Activated T-helper 2 cell treated with anti-CD3 and anti-CD28 coated beads, Interferon-gamma antibody, Interleukin-2, Interleukin-4, amounts not matched to agents 10 μg/mL and 5 μg/mL and 100 μg/mL, durations not matched to agents 14 hours and 24 hours and 36 hours (primary cell): Measurements from ENCODE around the gene ZBTB24. TPM values are rescaled to one million over a fixed set of nuclear protein-coding genes. Genes with fewer than 3 reads are reported as not detected.
"Not testable (repeated sequence)": the region's sequence is repeated elsewhere in the genome, so short reads cannot be mapped to it uniquely, and the experiment has no call there.

ENCODE experiments used
- DNase-seq: peaks from one replicate; pipeline ENCODE4 v3.0.0; 2021; ENCODE audit warnings: low spot score
- H3K27ac Mint-ChIP-seq: one replicate; pipeline ENCODE4 v1.8.0; 2021; ENCODE audit warnings: mixed read lengths
- H3K27me3 Mint-ChIP-seq: one replicate; pipeline ENCODE4 v1.8.0; 2021; ENCODE audit warnings: low read depth, mixed read lengths
- H3K36me3 Mint-ChIP-seq: one replicate; pipeline ENCODE4 v1.8.0; 2021; ENCODE audit warnings: low read depth, mixed read lengths
- H3K4me1 Mint-ChIP-seq: one replicate; pipeline ENCODE4 v1.8.0; 2021; ENCODE audit warnings: low read depth, mixed read lengths
- H3K4me3 Mint-ChIP-seq: one replicate; pipeline ENCODE4 v1.8.0; 2021; ENCODE audit warnings: low read depth, mild to moderate bottlenecking, moderate library complexity, mixed read lengths
- H3K9me3 Mint-ChIP-seq: one replicate; pipeline ENCODE4 v1.8.0; 2021; ENCODE audit warnings: mixed read lengths
- intact Hi-C: fragments of 100-400 bp; cut with micrococcal nuclease; formaldehyde crosslinking; loops from one replicate; pipeline ENCODE4 v1.15.1; 2023
- total RNA-seq: library from RNA; stranded (reverse); gene quantifications from 2 replicates; pipeline ENCODE4 v1.2.3, GENCODE V29; 2022

Gene ZBTB24
- total RNA-seq: 17.7 and 18.8 TPM in 2 replicates

DNA sequence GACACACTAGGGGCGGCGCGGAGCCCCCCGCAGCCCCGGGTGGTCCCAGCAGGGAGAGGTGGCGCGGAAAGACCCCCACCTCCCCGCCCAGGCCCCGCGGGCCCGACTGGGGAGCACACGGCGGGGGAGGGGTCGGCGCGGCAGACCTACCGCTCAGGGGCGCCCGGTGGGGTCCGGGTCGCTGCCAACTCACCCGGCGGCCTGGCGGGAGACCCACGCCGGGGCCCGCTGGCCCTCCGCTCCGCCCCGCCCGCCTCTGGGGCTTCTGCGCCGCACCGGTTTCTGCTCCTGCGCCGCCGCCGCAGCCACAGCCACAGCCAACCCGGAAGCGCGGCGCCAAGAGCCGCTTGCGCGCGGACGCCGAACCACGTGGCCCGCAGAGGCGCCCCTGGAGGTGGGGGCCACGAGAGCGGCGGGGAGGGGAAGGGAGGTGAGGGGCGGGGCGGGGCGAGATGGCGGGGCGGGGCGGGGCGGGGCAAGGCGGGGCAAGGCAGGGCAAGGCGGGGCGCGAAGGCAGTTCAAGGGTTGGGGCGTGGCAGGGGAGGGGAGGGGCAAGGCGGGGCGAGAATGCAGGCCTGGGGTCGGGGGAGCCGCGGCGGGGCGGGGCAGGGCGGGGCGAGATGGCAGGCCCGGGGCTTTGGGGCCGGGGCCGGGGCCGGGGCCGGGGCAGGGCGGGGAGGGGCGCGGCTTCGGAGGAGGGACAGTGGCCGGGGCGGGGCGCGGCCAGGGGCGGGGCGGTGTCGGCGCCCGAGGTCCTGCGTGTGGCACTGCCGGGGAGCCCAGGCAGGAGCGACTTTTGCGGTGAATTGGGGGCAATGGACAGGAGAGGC, at the start of gene ZBTB24:
ZBTB24 (minus strand) TSS at position 315 of the 830 bp plus-strand sequence. CDS start 1,193 bp downstream, outside the sequence.
- intact Hi-C loops: loop anchor here (1.0 to 5.0 kb wide), 5 partner anchors 8 to 388 kb away; partner anchors contain the start of genes AK9, CEP57L1, FIG4 and PPIL6
- Mint-ChIP-seq H3K27me3 (no peaks in the 10 kb centered on the region), H3K4me1 (peaks cover 50% of the 10 kb centered on the region)

DNA sequence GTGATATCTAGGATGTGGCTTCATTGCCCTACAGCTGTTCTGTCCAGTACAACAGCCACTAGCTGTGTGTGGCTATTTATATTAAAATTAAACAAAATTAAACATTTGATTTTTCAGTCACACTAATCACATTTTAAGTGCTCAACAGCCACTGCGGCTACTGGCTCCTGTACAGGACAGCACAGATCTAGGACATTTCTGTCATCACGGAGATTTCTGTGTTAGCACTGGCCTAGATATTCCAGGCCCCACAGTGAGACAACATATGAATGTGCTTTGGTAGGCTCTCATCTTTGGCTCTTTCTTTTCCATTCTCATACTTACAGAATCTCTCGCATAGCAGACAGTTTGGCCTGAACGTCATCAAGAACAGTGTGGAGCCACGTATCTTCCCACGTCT, 48.4 kb upstream of the ZBTB24 start:
- peaks cover 1% of the 10 kb centered on the region for H3K27me3 Mint-ChIP-seq
- no peaks in the 10 kb centered on the region for H3K36me3 Mint-ChIP-seq
- peaks cover 4% of the 10 kb centered on the region for H3K4me1 Mint-ChIP-seq
- no peak for DNase-seq
- intact Hi-C loops: no loop called here
- no peak overlapping the region for H3K27ac Mint-ChIP-seq
- H3K9me3 Mint-ChIP-seq: no peaks in the 10 kb centered on the region
- H3K4me3 Mint-ChIP-seq: no peak overlapping the region

More for the DNA sequence above, at the start of gene ZBTB24:
- peak; percentile 88 for DNase-seq
- Mint-ChIP-seq H3K36me3 (peaks cover 42% of the 10 kb centered on the region), H3K9me3 (no peaks in the 10 kb centered on the region), H3K27ac (peak within 1 kb of the TSS; percentile 88), H3K4me3 (peak within 1 kb of the TSS; percentile 95)

DNA sequence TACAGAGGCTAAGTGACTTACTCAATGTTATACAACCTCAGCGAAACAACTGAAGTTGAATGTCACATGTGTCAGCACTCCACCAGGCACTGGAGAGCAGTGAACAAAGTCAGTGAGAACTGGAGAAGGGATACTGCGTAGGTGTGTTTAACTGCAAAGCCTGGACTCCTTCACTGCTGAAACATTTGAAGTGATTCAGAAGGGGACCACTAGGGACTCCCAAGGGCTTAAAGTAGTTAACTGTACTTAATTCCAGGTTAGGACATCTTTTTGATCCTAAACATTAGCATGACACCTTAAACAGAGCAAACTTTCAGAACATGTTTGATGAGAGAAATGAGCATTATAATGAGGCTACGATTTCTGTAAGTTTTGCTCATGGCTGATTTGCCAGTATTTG, 45.0 kb upstream of the ZBTB24 start:
- Mint-ChIP-seq H3K4me1 (peaks cover 4% of the 10 kb centered on the region), H3K36me3 (peaks cover 11% of the 10 kb centered on the region), H3K27ac (no peak overlapping the region), H3K27me3 (no peaks in the 10 kb centered on the region), H3K4me3 (no peak overlapping the region), H3K9me3 (peaks cover 13% of the 10 kb centered on the region)
- intact Hi-C loops: loop anchor here (1.0 to 5.0 kb wide), 5 partner anchors 36 to 864 kb away; partner anchors contain the start of genes AK9 and FIG4
- no peak for DNase-seq

- peaks cover 4% of the 10 kb centered on the region for H3K4me1 Mint-ChIP-seq
- intact Hi-C loops: loop anchor here (1.0 to 5.0 kb wide), 5 partner anchors 35 to 865 kb away; partner anchors contain the start of genes AK9 and FIG4
- no peak overlapping the region for H3K27ac Mint-ChIP-seq
- peak; percentile 28 for DNase-seq
- H3K27me3 Mint-ChIP-seq: no peaks in the 10 kb centered on the region
- H3K9me3 Mint-ChIP-seq: peaks cover 13% of the 10 kb centered on the region
- no peak overlapping the region for H3K4me3 Mint-ChIP-seq
- H3K36me3 Mint-ChIP-seq: peaks cover 11% of the 10 kb centered on the region
These were observed 44.0 kb upstream of the ZBTB24 start for GRCh38 chr6:109526905-109527628.

DNA sequence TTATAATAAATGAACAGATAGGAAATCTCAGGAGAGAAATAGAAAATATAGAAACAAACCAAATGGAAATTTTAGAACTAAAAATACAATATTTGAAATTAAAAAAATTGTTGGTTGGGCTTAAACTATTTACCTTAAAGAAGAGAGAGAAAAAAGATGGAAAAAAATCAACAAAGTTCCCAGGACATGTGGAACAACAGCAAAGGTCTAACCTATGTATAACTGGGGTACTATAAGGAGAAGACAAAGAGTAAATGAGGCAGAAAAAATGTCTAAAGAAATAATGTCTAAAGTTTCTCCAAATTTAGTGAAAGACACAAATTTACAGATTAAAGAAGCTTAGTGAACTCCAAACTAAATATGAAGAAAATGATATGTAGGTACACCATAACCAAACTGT, 41.1 kb upstream of the ZBTB24 start:
- intact Hi-C loops: no loop called here
- Mint-ChIP-seq H3K27ac (no peak overlapping the region), H3K4me3 (no peak overlapping the region), H3K4me1 (peaks cover 11% of the 10 kb centered on the region), H3K27me3 (no peaks in the 10 kb centered on the region), H3K9me3 (peaks cover 35% of the 10 kb centered on the region), H3K36me3 (peaks cover 18% of the 10 kb centered on the region)
- no peak for DNase-seq

DNA sequence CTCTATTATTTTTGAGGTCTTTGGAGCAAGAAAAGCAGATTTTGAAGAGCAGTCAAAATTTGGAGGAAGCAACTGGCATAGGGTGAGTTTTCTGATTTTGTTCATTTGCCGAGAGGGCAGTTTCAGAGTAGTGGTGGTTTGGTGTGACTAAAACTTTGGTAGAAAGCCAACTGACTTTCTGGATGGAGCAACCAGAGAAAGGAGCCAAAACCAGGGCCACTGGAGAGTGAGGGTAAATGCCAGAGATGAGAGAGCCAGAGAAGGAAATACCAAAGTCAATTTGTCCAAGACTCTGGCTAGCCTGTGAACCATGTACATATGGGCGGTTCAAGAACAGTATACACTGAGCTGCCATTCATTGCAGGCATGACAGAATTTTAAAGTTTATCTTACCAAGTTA, 40.5 kb upstream of the ZBTB24 start:
- DNase-seq: no peak
- Mint-ChIP-seq H3K27me3 (no peaks in the 10 kb centered on the region), H3K4me3 (no peak overlapping the region), H3K27ac (no peak overlapping the region), H3K9me3 (peaks cover 35% of the 10 kb centered on the region), H3K4me1 (peaks cover 11% of the 10 kb centered on the region), H3K36me3 (peaks cover 18% of the 10 kb centered on the region)
- intact Hi-C loops: no loop called here

DNA sequence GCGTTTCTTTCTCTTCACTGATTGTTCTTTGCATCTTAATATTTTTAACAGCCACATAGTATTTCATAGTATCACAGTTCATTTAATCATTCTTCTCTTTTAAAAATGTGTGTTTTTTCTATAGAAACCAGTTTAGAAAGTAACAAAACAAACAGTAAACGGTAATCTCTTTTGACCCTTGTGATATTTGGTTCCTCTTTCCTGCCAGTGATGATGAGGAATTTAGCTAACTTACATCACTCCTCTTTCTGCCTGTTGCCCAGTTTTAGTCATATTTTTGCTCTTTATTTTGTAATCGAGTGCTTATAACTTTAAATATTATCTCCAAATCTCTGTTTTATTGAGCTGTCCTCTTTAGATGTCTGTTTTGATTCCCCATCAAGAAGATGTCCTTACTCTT, 38.1 kb upstream of the ZBTB24 start:
- Mint-ChIP-seq H3K9me3 (peaks cover 35% of the 10 kb centered on the region), H3K36me3 (peaks cover 18% of the 10 kb centered on the region), H3K27me3 (no peaks in the 10 kb centered on the region), H3K4me1 (peaks cover 18% of the 10 kb centered on the region), H3K27ac (no peak overlapping the region), H3K4me3 (no peak overlapping the region)
- no peak for DNase-seq
- intact Hi-C loops: no loop called here

DNA sequence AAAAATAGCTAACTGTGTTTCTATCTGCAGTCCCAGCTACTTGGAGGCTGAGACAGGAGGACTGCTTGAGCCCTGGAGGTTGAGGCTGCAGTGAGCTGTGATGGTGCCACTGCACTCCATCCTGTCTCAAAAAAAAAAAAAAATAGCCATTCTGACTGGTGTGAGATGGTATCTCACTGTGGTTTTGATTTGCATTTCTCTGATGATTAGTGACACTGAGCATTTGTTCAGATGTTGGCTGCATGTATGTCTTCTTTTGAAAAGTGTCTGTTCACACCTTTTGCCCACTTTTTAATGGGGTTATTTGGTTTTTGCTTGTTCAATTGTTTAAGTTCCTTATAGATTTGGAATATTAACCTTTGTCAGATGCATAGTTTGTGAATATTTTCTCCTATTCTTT, 36.6 kb upstream of the ZBTB24 start:
- Mint-ChIP-seq H3K4me1 (peaks cover 30% of the 10 kb centered on the region), H3K36me3 (peaks cover 18% of the 10 kb centered on the region), H3K9me3 (peaks cover 35% of the 10 kb centered on the region)
- not testable (repeated sequence) for H3K27me3 Mint-ChIP-seq, H3K27ac Mint-ChIP-seq, DNase-seq, H3K4me3 Mint-ChIP-seq
- intact Hi-C loops: loop anchor here (5.0 to 10.0 kb wide), 2 partner anchors 37 to 65 kb away; partner anchors contain the start of genes MICAL1 and ZBTB24

DNA sequence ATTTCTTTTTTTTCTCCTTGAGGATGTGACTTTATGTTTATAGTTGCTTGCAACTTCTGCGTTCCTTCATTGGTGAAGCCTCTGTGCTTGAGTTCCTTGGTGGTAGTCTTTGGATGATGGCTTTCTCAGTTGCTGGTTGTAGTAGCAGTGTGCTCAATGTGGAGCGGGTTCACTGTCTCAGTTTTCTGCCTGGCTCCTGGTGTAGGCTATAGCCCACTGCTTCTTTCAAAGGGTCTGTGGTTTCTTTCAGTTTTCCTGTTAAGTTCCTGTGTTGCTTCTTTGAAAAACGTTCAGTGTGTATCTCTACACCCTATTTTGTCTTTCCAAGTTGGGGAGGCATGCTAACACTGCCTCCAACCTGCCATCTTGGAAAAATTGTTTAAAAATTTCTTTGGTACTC, 33.9 kb upstream of the ZBTB24 start:
- Mint-ChIP-seq H3K4me1 (peaks cover 46% of the 10 kb centered on the region), H3K4me3 (peak overlapping the region; percentile 69), H3K27ac (peak overlapping the region; percentile 75), H3K27me3 (no peaks in the 10 kb centered on the region), H3K9me3 (peaks cover 22% of the 10 kb centered on the region), H3K36me3 (peaks cover 7% of the 10 kb centered on the region)
- intact Hi-C loops: loop anchor here (5.0 to 10.0 kb wide), 2 partner anchors 35 to 62 kb away; partner anchors contain the start of genes MICAL1 and ZBTB24
- no peak for DNase-seq

GRCh38 chr6:109515781-109516409, 32.9 kb upstream of the ZBTB24 start:
- no peaks in the 10 kb centered on the region for H3K27me3 Mint-ChIP-seq
- H3K36me3 Mint-ChIP-seq: no peaks in the 10 kb centered on the region
- DNase-seq: no peak
- peak overlapping the region; percentile 75 for H3K27ac Mint-ChIP-seq
- intact Hi-C loops: loop anchor here (5.0 to 10.0 kb wide), 2 partner anchors 34 to 61 kb away; partner anchors contain the start of genes MICAL1 and ZBTB24
- H3K4me3 Mint-ChIP-seq: peak overlapping the region; percentile 37
- peaks cover 19% of the 10 kb centered on the region for H3K9me3 Mint-ChIP-seq
- H3K4me1 Mint-ChIP-seq: peaks cover 44% of the 10 kb centered on the region

DNA sequence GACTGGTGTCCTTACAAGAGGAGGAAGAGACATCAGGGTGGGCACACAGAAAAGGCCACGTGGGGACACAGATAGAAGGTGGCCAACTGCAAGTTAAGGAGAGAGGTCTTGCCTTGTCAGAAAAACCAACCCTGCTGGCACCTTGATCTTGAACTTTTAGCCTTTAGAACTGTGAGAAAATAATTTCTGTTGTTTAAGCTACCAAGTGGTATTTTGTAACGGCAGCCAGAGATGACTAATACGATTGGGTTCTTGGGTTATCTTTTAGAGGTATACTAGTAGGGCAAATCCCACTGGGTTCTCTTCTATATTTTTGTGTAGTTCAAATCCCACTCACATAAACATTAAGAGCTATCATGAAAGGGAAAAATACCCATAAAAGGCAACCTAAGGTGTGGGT, 31.9 kb upstream of the ZBTB24 start:
- peaks cover 43% of the 10 kb centered on the region for H3K4me1 Mint-ChIP-seq
- peaks cover 5% of the 10 kb centered on the region for H3K36me3 Mint-ChIP-seq
- H3K27ac Mint-ChIP-seq: peak overlapping the region; percentile 80
- no peaks in the 10 kb centered on the region for H3K27me3 Mint-ChIP-seq
- no peak for DNase-seq
- intact Hi-C loops: loop anchor here (5.0 to 10.0 kb wide), 2 partner anchors 33 to 60 kb away; partner anchors contain the start of genes MICAL1 and ZBTB24
- peak overlapping the region; percentile 60 for H3K4me3 Mint-ChIP-seq
- peaks cover 14% of the 10 kb centered on the region for H3K9me3 Mint-ChIP-seq

- Mint-ChIP-seq H3K4me3 (no peak overlapping the region), H3K4me1 (peaks cover 41% of the 10 kb centered on the region), H3K9me3 (peaks cover 11% of the 10 kb centered on the region), H3K27me3 (no peaks in the 10 kb centered on the region), H3K27ac (peak overlapping the region; percentile 71), H3K36me3 (peaks cover 5% of the 10 kb centered on the region)
- intact Hi-C loops: loop anchor here (1.0 to 10.0 kb wide), 2 partner anchors 22 to 59 kb away; partner anchors contain the start of gene MICAL1
- no peak for DNase-seq
These were observed 30.6 kb upstream of the ZBTB24 start for GRCh38 chr6:109513571-109514071.
